Neural cell (in vitro differentiated cells): ENCODE measurements around the gene MLLT10.
A peak's percentile ranks its signal among the peaks of the same experiment; 100 is the strongest.

ENCODE experiments used
- EP300 ChIP-seq: fragments of 450-650 bp; conservative IDR thresholded peaks from 2 replicates; pipeline ENCODE4 v1.6.1; 2014; ENCODE audit warnings: antibody characterized with exemption, mild to moderate bottlenecking, moderate library complexity; ENCODE audit not compliant: poor library complexity, severe bottlenecking
- EZH2 ChIP-seq: fragments of 200-600, 300-800 bp; shearing (Covaris generic), sonication (generic); IDR thresholded peaks from 2 replicates; pipeline ENCODE4 v1.6.1; 2014; ENCODE audit warnings: antibody characterized with exemption, low read length, borderline replicate concordance, mild to moderate bottlenecking; ENCODE audit not compliant: insufficient read depth, poor library complexity, severe bottlenecking
- POLR2AphosphoS5 ChIP-seq: IDR thresholded peaks from 2 replicates; pipeline ENCODE4 v1.6.1; 2012
- TAF1 ChIP-seq: IDR thresholded peaks from 2 replicates; pipeline ENCODE4 v1.6.1; 2012; ENCODE audit warnings: low read depth
- TF ChIP-seq, protein P1 (sequence below): fragments of 450-650 bp; IDR thresholded peaks from 2 replicates; pipeline ENCODE4 v1.5.1; 2014; ENCODE audit warnings: antibody characterized with exemption, mild to moderate bottlenecking, moderate library complexity; ENCODE audit not compliant: poor library complexity, severe bottlenecking

DNA sequence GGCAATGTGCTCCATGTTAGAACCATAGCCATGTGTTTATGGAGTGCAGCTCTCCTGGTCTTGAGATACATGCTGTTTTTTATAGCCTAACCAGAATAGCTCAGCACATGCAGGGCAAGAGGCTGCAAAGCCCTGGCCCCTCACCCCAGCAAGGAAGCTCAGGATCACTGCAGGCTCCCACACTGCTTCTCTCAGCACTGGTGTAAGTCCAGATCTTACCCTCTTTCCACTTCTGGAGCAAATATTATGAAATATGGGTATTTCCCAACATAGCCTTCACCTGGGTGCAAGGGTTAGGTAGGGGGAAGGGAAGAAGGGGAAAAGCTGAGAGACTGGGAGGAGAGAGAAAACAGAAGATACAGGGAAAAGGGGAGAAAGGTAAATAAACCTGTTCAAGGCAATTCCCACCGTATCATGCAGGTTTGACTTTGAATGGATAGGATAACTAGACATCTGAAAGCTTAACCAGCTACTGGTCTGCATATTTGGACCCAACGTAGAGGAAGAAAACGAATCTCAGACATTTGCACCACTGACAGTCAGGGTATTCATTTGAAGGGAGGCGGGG, 28.2 kb upstream of the MLLT10 start:
- TF ChIP-seq, protein P1, sequence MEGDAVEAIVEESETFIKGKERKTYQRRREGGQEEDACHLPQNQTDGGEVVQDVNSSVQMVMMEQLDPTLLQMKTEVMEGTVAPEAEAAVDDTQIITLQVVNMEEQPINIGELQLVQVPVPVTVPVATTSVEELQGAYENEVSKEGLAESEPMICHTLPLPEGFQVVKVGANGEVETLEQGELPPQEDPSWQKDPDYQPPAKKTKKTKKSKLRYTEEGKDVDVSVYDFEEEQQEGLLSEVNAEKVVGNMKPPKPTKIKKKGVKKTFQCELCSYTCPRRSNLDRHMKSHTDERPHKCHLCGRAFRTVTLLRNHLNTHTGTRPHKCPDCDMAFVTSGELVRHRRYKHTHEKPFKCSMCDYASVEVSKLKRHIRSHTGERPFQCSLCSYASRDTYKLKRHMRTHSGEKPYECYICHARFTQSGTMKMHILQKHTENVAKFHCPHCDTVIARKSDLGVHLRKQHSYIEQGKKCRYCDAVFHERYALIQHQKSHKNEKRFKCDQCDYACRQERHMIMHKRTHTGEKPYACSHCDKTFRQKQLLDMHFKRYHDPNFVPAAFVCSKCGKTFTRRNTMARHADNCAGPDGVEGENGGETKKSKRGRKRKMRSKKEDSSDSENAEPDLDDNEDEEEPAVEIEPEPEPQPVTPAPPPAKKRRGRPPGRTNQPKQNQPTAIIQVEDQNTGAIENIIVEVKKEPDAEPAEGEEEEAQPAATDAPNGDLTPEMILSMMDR: no peak
- peak; percentile 51 for TF ChIP-seq POLR2AphosphoS5
- TF ChIP-seq TAF1: no peak
- TF ChIP-seq EP300: no peak
- no peak for TF ChIP-seq EZH2
